Breast epithelium (tissue), 4 donors: ENCODE measurements around the gene CFAP46. TPM values are rescaled to one million over a fixed set of nuclear protein-coding genes. Genes with fewer than 3 reads are reported as not detected.

Experiments used
- DNase-seq, 2 donors: peaks; one replicate each; pipeline ENCODE4 v3.0.0-alpha.2; 2019; ENCODE audit warnings: low spot score in 2 of 2
- H3K27ac ChIP-seq, 2 donors: fragments of 200-600 bp; sonication (generic) in 1 of 2; one replicate each; pipeline ENCODE4 v1.5.1; 2016 to 2019; ENCODE audit warnings: mild to moderate bottlenecking in 1 of 2
- H3K27me3 ChIP-seq, 2 donors: fragments of 200-600 bp; sonication (generic) in 1 of 2; one replicate each; pipeline versions ENCODE4 v1.5.1 to v1.6.0; 2017 to 2019; ENCODE audit warnings: control low read depth in 1 of 2, mild to moderate bottlenecking in 1 of 2
- H3K36me3 ChIP-seq: fragments of 200-600 bp; one replicate; pipeline ENCODE4 v1.5.1; 2019
- H3K4me1 ChIP-seq, 2 donors: fragments of 200-600 bp; sonication (generic); one replicate each; pipeline ENCODE4 v1.5.1; 2016 to 2019; ENCODE audit warnings: control low read depth in 1 of 2
- H3K4me3 ChIP-seq, 3 donors: fragments of 200-600 bp; sonication (generic); 1 replicate in 2 of 3; 2 replicates in 1 of 3; pipeline ENCODE4 v1.5.1; 2016 to 2019; ENCODE audit warnings: mild to moderate bottlenecking in 3 of 3, moderate library complexity in 2 of 3
- H3K9me3 ChIP-seq, 2 donors: fragments of 200-600 bp; sonication (generic) in 1 of 2; one replicate each; pipeline ENCODE4 v1.5.1; 2016 to 2019; ENCODE audit warnings: control low read depth in 1 of 2
- CTCF ChIP-seq, 3 donors: fragments of 450-650 bp; IDR thresholded peaks; one replicate each; pipeline ENCODE4 v1.5.1; 2016 to 2017; ENCODE audit warnings: antibody characterized with exemption in 3 of 3, mild to moderate bottlenecking in 3 of 3, moderate library complexity in 3 of 3
- POLR2A ChIP-seq: fragments of 450-650 bp; IDR thresholded peaks from one replicate; pipeline ENCODE4 v1.6.1; 2016; ENCODE audit warnings: antibody characterized with exemption, mild to moderate bottlenecking, moderate library complexity
- POLR2AphosphoS5 ChIP-seq, 3 donors: sonication (generic); formaldehyde crosslinking; IDR thresholded peaks; one replicate each; pipeline ENCODE4 v1.6.1; 2017; ENCODE audit warnings: antibody characterized with exemption in 3 of 3
- intact Hi-C: fragments of 100-400 bp; cut with DNase I; formaldehyde crosslinking; loops from one replicate; pipeline ENCODE4 v1.15.1; 2023; ENCODE audit warnings: low total_unique reads
- total RNA-seq, 3 donors: library from RNA; depleted of rRNA; stranded (reverse); fragments of >200 nt; gene quantifications; one replicate each; pipeline ENCODE4 v1.1.0, GENCODE V29; 2016

CFAP46 gene
- total RNA-seq, 3 donors from 2014 or later: 0.16 to 0.73 (median 0.66) TPM

- TF ChIP-seq CTCF (IDR thresholded peaks at IDR 0.05) (no peak), POLR2A (no peak), POLR2AphosphoS5 (IDR thresholded peaks at IDR 0.05) (no peak)
- intact Hi-C loops: no loop called here
- H3K9me3 ChIP-seq: peaks cover 0 to 3% of the 10 kb centered on the region in 2 donors
These were observed 35.4 kb upstream of the CFAP46 start for GRCh38 chr10:132977807-132978206.

GRCh38 chr10:132977076-132977475 is 34.7 kb upstream of the CFAP46 start:
- intact Hi-C loops: no loop called here
- H3K27me3 ChIP-seq: peaks cover 0 to 93% of the 10 kb centered on the region in 2 donors
- H3K4me3 ChIP-seq: no peak overlapping the region
- peaks cover 0 to 3% of the 10 kb centered on the region in 2 donors for H3K9me3 ChIP-seq
- no peak for DNase-seq
- no peaks in the 10 kb centered on the region for H3K36me3 ChIP-seq
- H3K4me1 ChIP-seq: no peaks in the 10 kb centered on the region
- no peak overlapping the region for H3K27ac ChIP-seq
- TF ChIP-seq POLR2A (no peak), CTCF (IDR thresholded peaks at IDR 0.05) (no peak), POLR2AphosphoS5 (IDR thresholded peaks at IDR 0.05) (no peak)

More at GRCh38 chr10:132977807-132978206, 35.4 kb upstream of the CFAP46 start:
- Histone ChIP-seq H3K4me1 (no peaks in the 10 kb centered on the region), H3K27ac (no peak overlapping the region), H3K36me3 (no peaks in the 10 kb centered on the region), H3K4me3 (no peak overlapping the region), H3K27me3 (peaks cover 0 to 89% of the 10 kb centered on the region in 2 donors)
- no peak for DNase-seq

- Histone ChIP-seq H3K9me3 (peaks cover 0 to 3% of the 10 kb centered on the region in 2 donors), H3K27ac (no peak overlapping the region), H3K36me3 (no peaks in the 10 kb centered on the region), H3K4me3 (no peak overlapping the region), H3K4me1 (no peaks in the 10 kb centered on the region), H3K27me3 (peaks cover 0 to 91% of the 10 kb centered on the region in 2 donors)
- TF ChIP-seq CTCF (IDR thresholded peaks at IDR 0.05) (no peak), POLR2AphosphoS5 (IDR thresholded peaks at IDR 0.05) (no peak), POLR2A (no peak)
- intact Hi-C loops: no loop called here
- no peak for DNase-seq
These were observed 33.7 kb upstream of the CFAP46 start for GRCh38 chr10:132975831-132976682.

GRCh38 chr10:132974886-132975830 is 32.8 kb upstream of the CFAP46 start:
- TF ChIP-seq POLR2A (no peak), POLR2AphosphoS5 (IDR thresholded peaks at IDR 0.05) (no peak), CTCF (IDR thresholded peaks at IDR 0.05) (no peak)
- Histone ChIP-seq H3K36me3 (no peaks in the 10 kb centered on the region), H3K4me1 (no peaks in the 10 kb centered on the region), H3K27ac (no peak overlapping the region), H3K27me3 (peaks cover 0 to 94% of the 10 kb centered on the region in 2 donors), H3K4me3 (no peak overlapping the region), H3K9me3 (peaks cover 5 to 8% of the 10 kb centered on the region in 2 donors)
- DNase-seq: no peak
- intact Hi-C loops: no loop called here
